LNCaP clone FGC (cell line): ENCODE measurements around the gene ZBED5.
"Not testable (repeated sequence)": the region's sequence is repeated elsewhere in the genome, so short reads cannot be mapped to it uniquely, and the experiment has no call there.

ENCODE experiments used
- DNase-seq: peaks from one replicate; pipeline ENCODE4 v3.0.0-alpha.2; 2011; ENCODE audit warnings: low read depth
- H3K4me3 ChIP-seq: 2 replicates; pipeline ENCODE4 v1.5.1; 2011; ENCODE audit warnings: mild to moderate bottlenecking, low read depth, low read length, control low read depth
- CTCF ChIP-seq: IDR thresholded peaks from 2 replicates; pipeline ENCODE4 v1.5.1; 2012; ENCODE audit warnings: mild to moderate bottlenecking; ENCODE audit not compliant: control insufficient read depth, insufficient read depth; ENCODE audit errors: extremely low read depth

Gene ZBED5

GRCh38 chr11:10844356-10844755 is 13.5 kb downstream of the ZBED5 start:
- no peak overlapping the region for H3K4me3 ChIP-seq
- no peak for TF ChIP-seq CTCF
- no peak for DNase-seq

DNA sequence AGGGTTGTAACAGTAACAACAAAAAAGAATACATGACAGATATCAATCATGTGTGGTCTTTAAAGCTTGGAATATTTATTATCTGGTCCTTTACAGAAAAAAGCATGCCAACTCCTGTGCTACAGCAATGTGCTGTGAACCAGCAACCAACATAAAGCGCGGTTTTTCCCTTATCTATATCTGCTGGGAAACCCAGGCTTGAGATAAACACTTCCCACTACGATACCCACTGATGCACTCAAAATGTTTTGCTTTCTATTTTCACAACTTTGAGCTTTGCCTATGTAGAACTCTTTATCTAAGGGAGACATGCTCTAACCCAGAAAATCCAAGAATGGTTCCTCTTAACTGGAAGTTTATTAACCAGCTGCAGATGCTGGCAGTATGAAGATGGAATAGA is 19.0 kb downstream of the ZBED5 start:
- no peak for DNase-seq
- no peak overlapping the region for H3K4me3 ChIP-seq
- TF ChIP-seq CTCF: no peak

GRCh38 chr11:10838083-10838482 is 19.8 kb downstream of the ZBED5 start:
- no peak for DNase-seq
- no peak for TF ChIP-seq CTCF
- H3K4me3 ChIP-seq: no peak overlapping the region

DNA sequence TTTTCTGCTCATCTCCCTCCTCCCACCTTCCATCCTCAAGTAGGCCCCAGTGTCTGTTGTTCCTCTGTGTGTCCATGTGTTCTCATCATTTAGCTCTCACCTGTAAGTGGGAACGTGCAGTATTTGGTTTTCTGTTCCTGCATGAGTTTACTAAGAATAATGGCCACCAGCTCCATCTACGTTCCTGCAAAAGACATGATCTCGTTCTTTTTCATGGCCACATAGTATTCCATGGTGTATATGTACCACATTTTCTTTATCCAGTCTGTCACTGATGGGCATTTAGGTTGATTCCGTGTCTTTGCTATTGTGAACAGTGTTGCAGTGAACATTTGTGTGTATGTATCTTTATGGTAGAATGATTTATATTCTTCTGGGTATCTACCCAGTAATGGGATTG is 21.0 kb downstream of the ZBED5 start:
- DNase-seq, H3K4me3 ChIP-seq: not testable (repeated sequence)

DNA sequence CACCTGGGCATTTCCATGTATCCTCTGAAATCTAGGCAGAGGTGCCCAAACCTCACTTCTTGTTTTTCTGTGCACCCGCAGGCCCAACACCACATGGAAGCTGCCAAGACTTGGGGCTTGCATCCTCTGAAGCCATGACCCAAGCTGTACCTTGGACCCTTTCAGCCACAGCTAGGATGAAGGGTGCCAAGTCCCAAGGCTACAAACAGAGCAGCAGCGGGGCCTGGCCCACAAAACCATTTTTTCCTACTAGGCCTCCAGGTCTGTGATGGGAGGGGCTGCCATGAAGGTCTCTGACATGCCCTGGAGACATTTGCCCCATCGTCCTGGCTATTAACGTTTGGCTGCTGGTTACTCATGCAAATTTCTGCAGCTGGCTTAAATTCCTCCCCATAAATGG is 28.7 kb downstream of the ZBED5 start:
- no peak overlapping the region for H3K4me3 ChIP-seq
- TF ChIP-seq CTCF: no peak
- no peak for DNase-seq

DNA sequence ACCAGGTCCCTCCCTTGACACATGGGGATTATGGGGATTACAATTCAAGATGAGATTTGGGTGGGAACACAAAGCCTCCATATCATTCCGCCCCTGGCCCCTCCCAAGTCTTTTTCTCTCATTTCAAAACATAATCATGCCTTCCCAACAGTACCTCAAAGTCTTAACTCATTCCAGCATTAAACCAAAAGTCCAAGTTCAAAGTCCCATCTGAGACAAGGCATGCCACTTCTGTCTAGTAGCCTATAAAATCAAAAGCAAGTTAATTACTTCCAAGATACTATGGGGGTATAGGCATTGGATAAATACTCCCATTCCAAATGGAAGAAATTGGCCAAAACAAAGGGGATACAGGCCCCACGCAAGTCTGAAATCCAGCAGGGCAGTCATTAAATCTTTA is 29.5 kb downstream of the ZBED5 start:
- H3K4me3 ChIP-seq: no peak overlapping the region
- no peak for DNase-seq
- no peak for TF ChIP-seq CTCF

- no peak for TF ChIP-seq CTCF
- DNase-seq: no peak
- no peak overlapping the region for H3K4me3 ChIP-seq
Measured at GRCh38 chr11:10824888-10825287, 33.0 kb downstream of the ZBED5 start.

DNA sequence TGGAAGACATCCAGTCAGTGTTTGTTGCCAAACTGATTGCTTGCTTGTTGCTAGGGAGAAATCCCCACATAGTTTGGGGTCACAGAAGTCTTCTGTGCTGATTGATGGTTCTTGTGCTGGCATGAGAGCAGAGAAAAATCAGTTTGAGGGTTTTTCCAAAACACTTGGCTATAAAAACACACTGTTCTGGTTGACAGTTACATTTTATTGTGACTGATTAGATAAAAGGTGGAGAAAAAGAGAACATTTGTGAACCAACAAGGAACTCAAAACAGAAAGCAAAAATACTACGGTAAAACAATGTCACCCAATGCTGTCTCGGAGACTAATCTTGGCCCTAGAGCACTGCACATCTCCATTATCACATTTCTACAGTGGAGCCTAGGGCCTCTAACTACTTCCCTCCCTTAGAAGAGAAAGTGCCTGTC is 34.7 kb downstream of the ZBED5 start:
- no peak for DNase-seq
- no peak for TF ChIP-seq CTCF
- H3K4me3 ChIP-seq: no peak overlapping the region

DNA sequence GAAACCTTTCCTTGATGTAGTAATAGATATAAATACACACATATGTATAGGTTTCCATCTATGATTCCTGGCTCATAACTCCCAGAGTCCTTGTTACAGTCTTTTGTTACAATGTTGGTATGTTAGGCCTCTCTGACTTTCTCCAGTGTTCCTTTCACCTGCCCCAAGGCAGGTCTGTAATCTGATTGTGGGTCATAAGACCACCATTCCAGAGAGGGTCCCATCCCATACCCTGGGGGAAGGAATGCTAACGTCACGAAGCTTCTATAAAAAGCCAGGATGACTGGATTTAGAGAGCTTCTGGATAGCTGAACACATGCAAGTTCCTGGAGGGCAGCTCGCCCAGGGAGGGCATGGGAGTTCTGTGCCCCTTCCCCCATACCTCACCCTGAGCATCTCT is 35.4 kb downstream of the ZBED5 start:
- H3K4me3 ChIP-seq, DNase-seq: not testable (repeated sequence)
